GM19193 (cell line): ENCODE measurements around the gene PITHD1.

ENCODE experiments used
- POLR2A ChIP-seq: IDR thresholded peaks from 4 replicates; pipeline ENCODE4 v1.6.1; 2011; ENCODE audit not compliant: insufficient read depth, insufficient read length; ENCODE audit errors: extremely low read depth

PITHD1 gene

GRCh38 chr1:23836037-23836436 lies 57.8 kb downstream of the PITHD1 start:
- TF ChIP-seq POLR2A = no peak
